Measurements from ENCODE around the gene CDC20. TPM values are rescaled to one million over a fixed set of nuclear protein-coding genes. Genes with fewer than 3 reads are reported as not detected.
A peak's percentile ranks its signal among the peaks of the same experiment; 100 is the strongest.

Gene CDC20
- total RNA-seq (2014; rRNA removed; shearing (Covaris generic)) = 46.6 and 51.2 TPM in 2 replicates
- 62.0 and 69.7 TPM in 2 replicates for polyA plus RNA-seq (2015; cell fraction: cytosol; rRNA removed)
- polyA plus RNA-seq (2015; cell fraction: nucleus; rRNA removed) = 62.9 and 97.6 TPM in 2 replicates

DNA sequence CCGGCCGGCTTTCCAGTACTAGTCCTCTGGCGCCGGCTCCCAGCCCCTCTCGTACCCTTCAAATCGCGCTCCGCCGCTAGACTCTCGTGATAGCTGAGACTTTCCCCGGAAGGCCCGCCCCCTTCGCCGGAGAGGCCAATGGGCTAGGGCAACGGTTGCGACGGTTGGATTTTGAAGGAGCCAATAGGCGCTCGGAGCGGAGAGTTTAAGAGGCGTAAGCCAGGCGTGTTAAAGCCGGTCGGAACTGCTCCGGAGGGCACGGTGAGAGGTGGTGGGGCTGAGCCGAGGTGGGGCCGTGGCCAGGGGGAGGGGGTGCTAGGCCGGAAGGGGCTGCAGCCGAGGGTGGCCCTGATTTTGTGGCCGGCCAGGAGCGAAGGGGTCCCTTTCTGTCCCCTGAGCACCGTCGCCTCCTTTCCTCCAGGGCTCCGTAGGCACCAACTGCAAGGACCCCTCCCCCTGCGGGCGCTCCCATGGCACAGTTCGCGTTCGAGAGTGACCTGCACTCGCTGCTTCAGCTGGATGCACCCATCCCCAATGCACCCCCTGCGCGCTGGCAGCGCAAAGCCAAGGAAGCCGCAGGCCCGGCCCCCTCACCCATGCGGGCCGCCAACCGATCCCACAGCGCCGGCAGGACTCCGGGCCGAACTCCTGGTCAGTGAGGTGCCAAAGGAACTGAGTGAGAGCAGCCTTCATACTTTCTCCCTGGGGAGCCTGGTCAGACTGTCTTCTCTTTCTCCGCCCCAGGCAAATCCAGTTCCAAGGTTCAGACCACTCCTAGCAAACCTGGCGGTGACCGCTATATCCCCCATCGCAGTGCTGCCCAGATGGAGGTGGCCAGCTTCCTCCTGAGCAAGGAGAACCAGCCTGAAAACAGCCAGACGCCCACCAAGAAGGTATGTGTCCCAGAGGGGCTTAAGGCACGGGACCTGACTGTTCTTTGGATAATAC is at the start of gene CDC20:
CDC20 (plus strand) TSS at position 236 of the 948 bp plus-strand sequence; CDS start at position 471, 235 bp downstream.
- in situ Hi-C loops (cut with HindIII; ENCODE audit: low pct_unique_long_range_greater_than_20kb, low sequenced_read_pairs) = no loop called here
- peak; percentile 98 for DNase-seq (ENCODE audit: low read depth, low spot score)

DNA sequence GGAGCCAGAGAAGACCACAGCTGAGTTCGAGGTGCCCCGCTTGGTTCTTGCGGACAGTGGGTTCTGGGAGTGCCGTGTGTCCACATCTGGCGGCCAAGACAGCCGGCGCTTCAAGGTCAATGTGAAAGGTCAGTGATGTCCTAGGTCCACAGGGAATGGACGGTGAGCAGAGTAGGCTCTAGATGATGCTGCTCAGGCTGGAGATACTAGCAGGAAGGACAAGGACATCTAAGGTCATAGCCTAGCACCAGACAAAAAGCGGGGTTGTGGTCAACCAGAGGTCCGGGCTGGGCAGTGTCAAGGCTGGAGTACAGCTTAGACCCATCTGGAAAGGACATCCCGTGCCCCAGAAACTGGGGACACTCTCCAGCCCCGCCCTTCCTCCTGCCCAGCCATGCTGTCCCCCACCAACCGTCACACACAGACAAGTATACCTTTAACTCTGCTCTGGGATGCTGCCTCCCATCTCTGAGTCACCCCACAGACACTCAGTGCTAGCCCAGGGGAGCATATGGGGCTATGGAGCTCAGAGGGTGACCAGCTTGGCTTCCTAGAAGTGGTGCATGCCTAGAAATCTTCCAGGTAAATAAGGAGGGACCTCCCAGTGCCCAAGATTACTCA is 49.3 kb upstream of the CDC20 start:
- DNase-seq (ENCODE audit: low read depth, low spot score) = no peak
- in situ Hi-C loops (cut with HindIII; ENCODE audit: low pct_unique_long_range_greater_than_20kb, low sequenced_read_pairs) = no loop called here

DNA sequence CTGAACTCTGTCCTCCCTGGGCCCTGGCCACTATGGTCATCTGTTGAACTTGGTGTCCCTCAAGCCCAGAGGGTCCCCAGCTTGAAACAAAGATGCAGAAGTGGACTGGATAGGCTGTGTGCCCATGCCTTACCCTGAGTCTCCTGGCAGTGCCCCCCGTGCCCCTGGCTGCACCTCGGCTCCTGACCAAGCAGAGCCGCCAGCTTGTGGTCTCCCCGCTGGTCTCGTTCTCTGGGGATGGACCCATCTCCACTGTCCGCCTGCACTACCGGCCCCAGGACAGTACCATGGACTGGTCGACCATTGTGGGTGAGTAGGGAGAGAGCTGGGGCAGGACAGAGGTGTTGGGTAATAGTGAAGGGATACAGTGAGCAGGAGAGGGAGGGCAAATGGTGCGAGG is 47.3 kb upstream of the CDC20 start:
- no peak for DNase-seq (ENCODE audit: low read depth, low spot score)
- in situ Hi-C loops (cut with HindIII; ENCODE audit: low pct_unique_long_range_greater_than_20kb, low sequenced_read_pairs) = no loop called here

DNA sequence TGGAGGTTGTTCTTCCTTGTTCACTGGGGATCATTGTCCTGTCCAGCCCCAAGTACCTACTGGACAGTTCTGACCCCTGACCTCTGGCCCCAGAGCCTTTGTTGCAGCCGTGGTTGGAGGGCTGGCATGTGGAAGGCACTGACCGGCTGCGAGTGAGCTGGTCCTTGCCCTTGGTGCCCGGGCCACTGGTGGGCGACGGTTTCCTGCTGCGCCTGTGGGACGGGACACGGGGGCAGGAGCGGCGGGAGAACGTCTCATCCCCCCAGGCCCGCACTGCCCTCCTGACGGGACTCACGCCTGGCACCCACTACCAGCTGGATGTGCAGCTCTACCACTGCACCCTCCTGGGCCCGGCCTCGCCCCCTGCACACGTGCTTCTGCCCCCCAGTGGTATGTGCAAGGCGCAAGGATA is 46.6 kb upstream of the CDC20 start:
- in situ Hi-C loops (cut with HindIII; ENCODE audit: low pct_unique_long_range_greater_than_20kb, low sequenced_read_pairs) = no loop called here
- DNase-seq (ENCODE audit: low read depth, low spot score) = no peak

DNA sequence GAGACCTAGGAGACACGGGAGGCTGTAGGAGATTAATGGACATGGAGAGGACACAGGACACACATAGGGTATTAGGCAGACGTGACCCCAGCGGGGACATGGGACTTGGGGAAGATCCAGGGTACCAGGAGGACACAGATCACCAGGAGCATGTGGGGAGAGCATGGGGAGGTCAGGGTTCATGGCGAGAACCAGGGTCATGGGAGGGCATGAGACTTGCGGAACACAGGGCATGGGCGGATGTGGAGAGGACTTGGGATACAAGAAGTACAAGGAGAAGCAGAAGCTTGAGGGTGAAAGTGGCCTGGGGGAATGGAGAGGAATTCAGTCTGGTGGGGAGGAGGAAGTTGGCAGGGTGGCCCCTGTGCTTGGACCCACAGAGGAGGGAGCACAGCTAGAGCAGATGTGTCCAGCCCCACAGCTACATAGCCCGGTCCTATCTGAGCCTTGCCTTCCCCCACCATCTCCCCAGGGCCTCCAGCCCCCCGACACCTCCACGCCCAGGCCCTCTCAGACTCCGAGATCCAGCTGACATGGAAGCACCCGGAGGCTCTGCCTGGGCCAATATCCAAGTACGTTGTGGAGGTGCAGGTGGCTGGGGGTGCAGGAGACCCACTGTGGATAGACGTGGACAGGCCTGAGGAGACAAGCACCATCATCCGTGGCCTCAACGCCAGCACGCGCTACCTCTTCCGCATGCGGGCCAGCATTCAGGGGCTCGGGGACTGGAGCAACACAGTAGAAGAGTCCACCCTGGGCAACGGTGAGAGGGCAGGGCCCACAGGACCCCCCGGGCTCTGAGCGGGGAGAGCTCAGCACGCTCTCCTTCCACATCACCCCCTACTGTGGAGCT is 45.9 kb upstream of the CDC20 start:
- in situ Hi-C loops (cut with HindIII; ENCODE audit: low pct_unique_long_range_greater_than_20kb, low sequenced_read_pairs) = no loop called here
- DNase-seq (ENCODE audit: low read depth, low spot score) = no peak

DNA sequence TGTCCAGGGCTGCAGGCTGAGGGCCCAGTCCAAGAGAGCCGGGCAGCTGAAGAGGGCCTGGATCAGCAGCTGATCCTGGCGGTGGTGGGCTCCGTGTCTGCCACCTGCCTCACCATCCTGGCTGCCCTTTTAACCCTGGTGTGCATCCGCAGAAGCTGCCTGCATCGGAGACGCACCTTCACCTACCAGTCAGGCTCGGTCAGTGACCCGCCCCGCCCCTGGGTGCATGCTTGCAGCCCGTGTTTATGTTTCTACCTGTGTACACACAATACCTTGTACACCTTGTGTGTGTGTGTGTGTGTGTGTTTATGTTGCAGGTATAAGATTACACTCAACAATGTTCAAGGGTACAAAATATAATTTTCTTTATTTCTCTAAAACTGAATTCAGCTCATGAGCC is 45.0 kb upstream of the CDC20 start:
- no peak for DNase-seq (ENCODE audit: low read depth, low spot score)
- in situ Hi-C loops (cut with HindIII; ENCODE audit: low pct_unique_long_range_greater_than_20kb, low sequenced_read_pairs) = no loop called here

DNA sequence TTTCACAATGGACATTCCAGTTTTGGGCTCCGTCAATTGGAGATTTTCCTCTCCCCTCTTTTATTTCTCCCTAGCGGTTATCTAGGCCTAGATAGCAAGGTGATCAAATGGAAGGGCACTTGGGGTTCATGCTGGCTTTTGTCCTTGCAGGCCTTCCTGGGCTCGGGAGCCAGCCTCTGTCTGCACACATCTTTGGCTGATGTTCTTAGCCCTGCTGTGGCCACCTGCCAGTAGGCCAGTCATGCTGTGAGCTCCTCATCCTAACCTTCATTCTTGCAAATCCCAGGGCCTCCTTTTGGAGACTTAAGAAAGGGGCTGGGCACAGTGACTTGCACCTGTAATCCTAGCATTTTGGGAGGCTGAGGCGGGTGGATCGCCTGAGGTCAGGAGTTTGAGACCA is 44.5 kb upstream of the CDC20 start:
- DNase-seq (ENCODE audit: low read depth, low spot score) = no peak
- in situ Hi-C loops (cut with HindIII; ENCODE audit: low pct_unique_long_range_greater_than_20kb, low sequenced_read_pairs) = no loop called here

DNA sequence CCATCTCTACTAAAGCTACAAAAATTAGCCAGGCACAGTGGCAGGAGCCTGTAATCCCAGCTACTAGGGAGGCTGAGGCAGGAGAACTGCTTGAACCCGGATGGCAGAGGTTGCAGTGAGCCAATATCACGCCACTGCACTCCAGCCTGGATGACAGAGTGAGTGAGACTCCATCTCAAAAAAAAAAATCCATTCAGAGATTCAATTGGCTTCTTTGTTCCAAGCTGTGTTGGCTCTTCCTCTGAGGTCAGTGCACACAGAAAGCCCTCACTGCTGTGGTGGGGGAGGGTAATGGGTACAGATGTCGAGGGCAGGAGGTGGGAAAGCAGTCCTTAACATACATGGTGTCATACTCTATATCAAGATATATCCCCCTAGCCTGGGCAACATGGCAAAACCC is 43.3 kb upstream of the CDC20 start:
- in situ Hi-C loops (cut with HindIII; ENCODE audit: low pct_unique_long_range_greater_than_20kb, low sequenced_read_pairs) = no loop called here
- DNase-seq (ENCODE audit: low read depth, low spot score) = peak; percentile 28

DNA sequence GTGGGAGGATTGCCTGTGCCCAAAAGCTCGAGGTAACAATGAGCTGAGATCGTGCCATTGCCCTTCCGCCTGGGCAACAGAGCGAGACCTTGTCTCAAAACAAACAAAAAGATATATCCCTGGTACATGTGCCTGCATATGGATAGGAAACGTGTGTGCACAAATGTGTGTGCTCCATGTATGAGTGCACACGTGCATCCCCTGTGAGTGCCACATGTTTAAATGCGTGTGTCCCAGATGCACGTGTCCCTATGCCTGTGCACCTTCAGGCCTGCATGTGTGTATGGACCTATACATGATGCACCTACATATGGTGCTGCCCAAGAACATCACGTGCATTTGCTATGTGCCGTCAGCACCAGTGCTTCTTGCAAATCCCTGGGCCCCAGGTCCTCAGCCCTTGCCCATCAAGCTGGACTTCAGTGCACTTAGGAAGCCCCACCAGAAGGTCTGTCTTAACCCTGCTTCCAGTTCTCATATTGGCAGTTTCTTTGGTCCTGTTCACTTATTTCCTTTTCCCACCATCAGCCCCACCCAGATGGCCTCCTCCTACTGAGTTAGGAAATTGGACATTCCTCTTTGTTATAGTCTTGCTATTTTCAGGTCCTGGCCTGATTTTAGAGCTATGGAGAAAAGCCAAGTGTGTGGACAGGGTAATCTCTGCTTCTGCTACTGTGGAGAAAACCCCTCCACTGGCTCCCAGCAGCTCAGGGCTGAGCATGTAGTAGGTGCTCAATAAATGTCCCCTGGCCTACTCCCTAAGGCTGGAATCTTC is 42.6 kb upstream of the CDC20 start:
- no peak for DNase-seq (ENCODE audit: low read depth, low spot score)
- in situ Hi-C loops (cut with HindIII; ENCODE audit: low pct_unique_long_range_greater_than_20kb, low sequenced_read_pairs) = no loop called here

DNA sequence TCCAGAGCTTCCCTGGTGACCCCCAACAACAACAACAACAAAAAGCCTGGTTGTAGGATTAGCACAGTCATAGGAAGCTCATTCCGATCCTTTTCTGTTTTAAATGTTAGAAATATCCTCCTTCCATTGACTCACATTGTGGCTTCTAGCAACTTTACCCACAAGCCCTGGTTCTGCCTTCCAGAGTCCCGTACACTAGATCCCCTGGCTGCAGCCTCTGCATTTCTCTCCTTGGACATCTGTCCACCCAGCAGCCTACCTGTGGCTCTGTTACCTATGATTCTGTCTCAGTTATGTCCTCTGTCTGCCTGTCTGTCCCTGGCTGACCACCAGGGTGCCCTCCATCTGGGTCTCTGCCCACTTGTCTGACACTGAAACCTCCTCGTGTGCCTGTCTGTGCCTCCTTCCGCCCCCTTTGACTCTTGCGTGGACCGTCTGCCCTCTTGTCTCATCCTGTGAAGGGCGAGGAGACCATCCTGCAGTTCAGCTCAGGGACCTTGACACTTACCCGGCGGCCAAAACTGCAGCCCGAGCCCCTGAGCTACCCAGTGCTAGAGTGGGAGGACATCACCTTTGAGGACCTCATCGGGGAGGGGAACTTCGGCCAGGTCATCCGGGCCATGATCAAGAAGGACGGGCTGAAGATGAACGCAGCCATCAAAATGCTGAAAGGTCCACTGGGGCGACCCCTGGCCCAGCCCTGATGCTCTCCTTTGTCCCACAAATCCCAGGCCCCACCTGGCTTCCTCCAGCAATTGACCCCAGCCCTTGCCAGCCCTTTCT is 41.9 kb upstream of the CDC20 start:
- DNase-seq (ENCODE audit: low read depth, low spot score) = no peak
- in situ Hi-C loops (cut with HindIII; ENCODE audit: low pct_unique_long_range_greater_than_20kb, low sequenced_read_pairs) = no loop called here

DNA sequence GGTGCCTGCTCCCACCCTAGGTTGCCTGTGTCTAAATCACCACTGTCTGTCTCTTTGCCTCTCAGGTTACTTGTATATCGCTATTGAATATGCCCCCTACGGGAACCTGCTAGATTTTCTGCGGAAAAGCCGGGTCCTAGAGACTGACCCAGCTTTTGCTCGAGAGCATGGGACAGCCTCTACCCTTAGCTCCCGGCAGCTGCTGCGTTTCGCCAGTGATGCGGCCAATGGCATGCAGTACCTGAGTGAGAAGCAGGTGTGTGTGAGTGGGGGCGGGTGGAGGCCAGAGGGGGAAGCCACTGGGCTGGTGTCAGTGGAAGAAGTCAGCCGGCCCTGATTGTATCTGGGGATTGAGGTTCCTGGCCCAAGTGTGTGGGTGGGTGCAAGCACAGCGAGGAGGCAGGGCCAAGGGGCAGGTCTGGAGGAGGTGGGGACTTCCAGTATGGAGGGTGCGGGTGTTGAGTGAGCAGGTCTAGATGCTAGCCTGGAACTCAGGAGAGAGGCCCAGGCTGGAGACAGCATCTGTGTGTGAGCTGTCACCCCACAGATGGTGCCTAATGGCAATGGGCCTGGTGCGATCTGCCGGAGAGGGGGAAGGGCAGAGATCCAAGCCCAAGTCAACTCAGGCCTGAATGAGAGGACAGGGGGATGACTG is 40.8 kb upstream of the CDC20 start:
- DNase-seq (ENCODE audit: low read depth, low spot score) = no peak
- in situ Hi-C loops (cut with HindIII; ENCODE audit: low pct_unique_long_range_greater_than_20kb, low sequenced_read_pairs) = no loop called here

DNA sequence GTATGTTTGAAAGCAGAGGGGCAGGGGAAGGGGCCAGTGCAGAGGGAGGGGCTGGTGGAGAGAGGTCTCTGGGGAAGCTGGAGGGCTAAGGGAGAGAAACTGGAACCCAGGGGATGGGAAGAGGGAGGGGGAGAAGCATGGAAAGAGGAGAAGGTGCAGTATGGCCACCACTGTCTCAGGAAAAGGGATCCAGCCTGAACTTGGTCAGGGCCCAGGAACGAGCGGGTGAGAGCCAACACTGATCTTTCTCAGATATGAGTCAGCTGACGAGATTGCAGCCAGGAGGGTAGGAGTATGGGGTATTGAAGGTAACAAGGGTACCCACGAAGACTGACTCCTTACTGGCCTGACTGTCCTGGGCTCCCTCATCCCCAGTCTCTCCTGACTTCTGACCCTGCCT is 40.0 kb upstream of the CDC20 start:
- no peak for DNase-seq (ENCODE audit: low read depth, low spot score)
- in situ Hi-C loops (cut with HindIII; ENCODE audit: low pct_unique_long_range_greater_than_20kb, low sequenced_read_pairs) = no loop called here

DNA sequence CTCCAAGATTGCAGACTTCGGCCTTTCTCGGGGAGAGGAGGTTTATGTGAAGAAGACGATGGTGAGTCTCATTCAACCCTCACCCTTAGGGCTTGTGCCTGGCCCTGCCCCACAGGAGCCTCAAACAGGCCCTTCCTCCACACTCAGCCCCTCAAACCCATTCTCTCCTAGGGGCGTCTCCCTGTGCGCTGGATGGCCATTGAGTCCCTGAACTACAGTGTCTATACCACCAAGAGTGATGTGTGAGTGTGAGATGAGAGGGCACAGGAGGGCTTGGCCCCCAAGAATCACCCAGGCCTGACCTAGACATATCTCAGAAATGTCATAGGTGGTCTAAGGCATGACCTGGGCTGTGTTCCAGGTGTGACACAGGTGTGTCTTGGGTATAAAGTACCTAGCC is 39.5 kb upstream of the CDC20 start:
- in situ Hi-C loops (cut with HindIII; ENCODE audit: low pct_unique_long_range_greater_than_20kb, low sequenced_read_pairs) = no loop called here

DNA sequence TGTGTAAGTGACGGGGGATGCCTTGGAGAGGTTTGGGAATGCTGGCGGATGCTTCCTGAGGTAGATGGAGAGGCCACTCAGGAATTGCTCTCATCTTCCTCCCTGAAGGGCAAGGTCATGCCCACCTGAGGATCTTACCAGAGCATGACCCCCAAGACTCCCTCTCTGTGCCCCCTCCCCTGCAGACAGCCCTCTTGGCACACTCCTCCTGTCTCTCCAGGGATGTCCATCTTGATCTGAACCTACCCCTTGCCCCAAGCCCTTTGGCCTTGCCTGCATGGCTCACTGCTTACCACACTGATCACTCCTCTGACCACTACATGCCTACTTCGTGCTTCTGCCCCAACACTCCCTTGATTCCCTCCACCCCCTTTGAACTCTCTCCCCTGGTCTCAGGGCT is 39.0 kb upstream of the CDC20 start:
- in situ Hi-C loops (cut with HindIII; ENCODE audit: low pct_unique_long_range_greater_than_20kb, low sequenced_read_pairs) = no loop called here

More for the DNA sequence above, 39.5 kb upstream of the CDC20 start:
- no peak for DNase-seq (ENCODE audit: low read depth, low spot score)

DNA sequence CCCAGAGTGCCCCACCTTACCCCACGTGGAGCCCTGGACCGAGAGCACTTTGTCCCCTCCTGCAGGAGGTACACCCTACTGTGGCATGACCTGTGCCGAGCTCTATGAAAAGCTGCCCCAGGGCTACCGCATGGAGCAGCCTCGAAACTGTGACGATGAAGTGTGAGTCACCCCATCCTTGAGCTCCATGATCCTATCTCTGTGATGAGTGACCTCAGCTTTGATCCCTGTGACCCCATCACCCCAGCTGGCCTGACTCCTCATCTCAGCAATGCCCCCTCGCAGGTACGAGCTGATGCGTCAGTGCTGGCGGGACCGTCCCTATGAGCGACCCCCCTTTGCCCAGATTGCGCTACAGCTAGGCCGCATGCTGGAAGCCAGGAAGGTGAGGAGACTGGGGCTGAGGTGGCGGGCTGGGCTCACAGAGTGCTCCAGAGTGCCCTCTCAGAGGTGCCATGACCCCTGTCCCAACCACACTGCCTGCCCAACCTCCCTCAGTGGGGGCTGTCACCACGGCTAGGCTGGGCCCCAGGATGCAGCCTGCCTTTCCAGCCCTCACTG is 37.4 kb upstream of the CDC20 start:
- in situ Hi-C loops (cut with HindIII; ENCODE audit: low pct_unique_long_range_greater_than_20kb, low sequenced_read_pairs) = no loop called here
- no peak for DNase-seq (ENCODE audit: low read depth, low spot score)

More for the DNA sequence above, 39.0 kb upstream of the CDC20 start:
- no peak for DNase-seq (ENCODE audit: low read depth, low spot score)

DNA sequence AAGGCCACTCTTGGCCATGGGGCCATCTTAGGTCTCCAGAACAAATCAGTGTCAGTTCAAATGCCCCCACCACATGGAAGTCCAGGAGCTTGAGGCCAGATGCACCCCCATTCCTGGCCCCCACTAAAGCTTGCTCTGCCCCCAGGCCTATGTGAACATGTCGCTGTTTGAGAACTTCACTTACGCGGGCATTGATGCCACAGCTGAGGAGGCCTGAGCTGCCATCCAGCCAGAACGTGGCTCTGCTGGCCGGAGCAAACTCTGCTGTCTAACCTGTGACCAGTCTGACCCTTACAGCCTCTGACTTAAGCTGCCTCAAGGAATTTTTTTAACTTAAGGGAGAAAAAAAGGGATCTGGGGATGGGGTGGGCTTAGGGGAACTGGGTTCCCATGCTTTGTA is 36.3 kb upstream of the CDC20 start:
- in situ Hi-C loops (cut with HindIII; ENCODE audit: low pct_unique_long_range_greater_than_20kb, low sequenced_read_pairs) = no loop called here
- no peak for DNase-seq (ENCODE audit: low read depth, low spot score)

Data from SK-MEL-5 (cell line).